ENCODE measurements around the gene ZNF346. TPM values are rescaled to one million over a fixed set of nuclear protein-coding genes. Genes with fewer than 3 reads are reported as not detected.
"Not testable (repeated sequence)": the region's sequence is repeated elsewhere in the genome, so short reads cannot be mapped to it uniquely, and the experiment has no call there.

The ZNF346 gene, protein sequence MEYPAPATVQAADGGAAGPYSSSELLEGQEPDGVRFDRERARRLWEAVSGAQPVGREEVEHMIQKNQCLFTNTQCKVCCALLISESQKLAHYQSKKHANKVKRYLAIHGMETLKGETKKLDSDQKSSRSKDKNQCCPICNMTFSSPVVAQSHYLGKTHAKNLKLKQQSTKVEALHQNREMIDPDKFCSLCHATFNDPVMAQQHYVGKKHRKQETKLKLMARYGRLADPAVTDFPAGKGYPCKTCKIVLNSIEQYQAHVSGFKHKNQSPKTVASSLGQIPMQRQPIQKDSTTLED
- 10 to 100 TPM; 22.8 to 25.7 (median 24.8) TPM for total RNA-seq
- 21.6 TPM for total RNA-seq (2013)
- 15.3 to 31.8 (median 24.8) reads per million in 29 experiments for total RNA-seq

DNA sequence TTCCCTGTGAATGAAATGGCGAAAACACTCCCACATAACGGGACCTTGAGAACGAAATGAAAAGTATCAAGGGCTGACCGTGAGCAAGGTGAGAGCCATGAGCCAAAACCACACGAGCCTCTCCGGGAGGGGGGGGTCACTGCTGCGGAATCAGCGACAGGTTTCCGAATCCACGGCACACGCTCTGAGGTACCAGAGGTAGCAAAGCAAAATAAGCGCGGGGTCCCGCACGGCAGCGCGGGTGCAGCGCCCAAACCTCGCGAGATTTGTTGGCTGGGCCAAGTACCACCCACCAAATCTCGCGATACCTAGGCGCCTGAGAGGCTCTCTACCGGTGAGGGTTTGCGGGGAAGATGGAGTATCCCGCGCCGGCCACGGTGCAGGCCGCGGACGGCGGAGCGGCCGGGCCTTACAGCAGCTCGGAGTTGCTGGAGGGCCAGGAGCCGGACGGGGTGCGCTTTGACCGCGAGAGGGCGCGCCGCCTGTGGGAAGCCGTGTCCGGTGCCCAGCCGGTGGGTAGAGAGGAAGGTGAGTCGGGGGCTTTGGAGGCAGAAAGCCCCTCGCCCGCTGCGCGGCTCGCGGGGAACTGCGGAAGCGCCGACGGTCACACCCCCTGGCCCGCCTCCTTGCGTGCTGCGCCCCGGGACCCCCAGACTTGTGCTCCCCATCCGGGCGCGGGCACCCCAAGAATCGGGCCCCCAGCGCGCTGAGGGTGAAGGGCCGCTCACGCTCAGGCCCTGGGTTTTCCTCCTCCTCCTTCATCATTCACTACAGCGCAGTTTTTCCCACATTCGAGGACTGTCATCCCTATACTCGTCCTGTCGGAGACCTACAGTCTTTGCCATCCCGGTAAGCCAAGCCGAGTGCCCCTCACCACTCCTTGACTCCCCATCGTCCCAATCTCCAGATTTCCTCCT is at the start of gene ZNF346:
ZNF346 (plus strand) TSS at position 311 of the 917 bp plus-strand sequence; CDS start at position 354, 43 bp downstream.
- Mint-ChIP-seq H3K9me3 (no peaks in the 10 kb centered on the region), H3K4me1 (peaks cover 38 to 56% (median 46%) of the 10 kb centered on the region in 3 donors), H3K27ac (peak within 1 kb of the TSS; percentile 95 to 99), H3K27me3 (no peaks in the 10 kb centered on the region), H3K36me3 (peaks cover 9% of the 10 kb centered on the region), H3K4me3 (peak within 1 kb of the TSS; percentile 93 to 99 (median 94))
- Histone ChIP-seq H3K9me3 (no peaks in the 10 kb centered on the region), H3K4me1 (ENCODE audit: control insufficient read depth in 1 of 2, extremely low read depth in 1 of 2, insufficient read depth in 2 of 2, low read length in 2 of 2) (peaks cover 5 to 27% of the 10 kb centered on the region in 2 experiments), H3K4me3 (ENCODE audit: control insufficient read depth in 1 of 2, extremely low read depth in 1 of 2, low read length in 1 of 2) (peak within 1 kb of the TSS; percentile 93 to 94), H3K27ac (ENCODE audit: low read length) (peak within 1 kb of the TSS; percentile 76), H3K27me3 (replicated peaks in 1 of 2; ENCODE audit: control insufficient read depth in 2 of 2, extremely low read depth in 1 of 2, insufficient read depth in 2 of 2, low read length in 1 of 2) (no peaks in the 10 kb centered on the region), H3K36me3 (ENCODE audit: control insufficient read depth in 2 of 2, extremely low read depth in 1 of 2, insufficient read depth in 1 of 2, low read length in 1 of 2) (peaks cover 0 to 3% of the 10 kb centered on the region in 2 donors)
- POLR2A ChIA-PET, result interaction anchor here (0.5 to 0.6 kb wide), 4 partner anchors 9 to 230 kb away, joined by 3 to 14 read pairs (median 6); no protein-coding TSS in a partner anchor
- ATAC-seq (replicated peaks in 1 of 4) (peak; percentile 96 to 98 (median 98)), DNase-seq (peak; percentile 80 to 96 (median 90))
- CTCF ChIA-PET, result interaction anchor here in 1 of 2 donors (1.0 kb wide), 1 partner anchor 17 kb away, joined by 4 read pairs; no protein-coding TSS in a partner anchor
- under 1% methylated on average over 75 of the region's 77 CpGs for WGBS (ENCODE audit: insufficient coverage)

GRCh38 chr5:176979669-176980068 is 42.8 kb upstream of the ZNF346 start:
- POLR2A ChIA-PET, result no interaction called here
- H3K36me3 Mint-ChIP-seq, result peaks cover 29% of the 10 kb centered on the region

GRCh38 chr5:176980818-176981217 is 41.7 kb upstream of the ZNF346 start:
- no peaks in the 10 kb centered on the region for H3K27me3 ChIP-seq (replicated peaks in 1 of 2; ENCODE audit: control insufficient read depth in 2 of 2, extremely low read depth in 1 of 2, insufficient read depth in 2 of 2, low read length in 1 of 2)
- Mint-ChIP-seq H3K27ac (no peak overlapping the region), H3K27me3 (no peaks in the 10 kb centered on the region), H3K4me1 (peaks cover 12 to 20% (median 15%) of the 10 kb centered on the region in 3 donors), H3K36me3 (peaks cover 23% of the 10 kb centered on the region), H3K4me3 (no peak overlapping the region), H3K9me3 (no peaks in the 10 kb centered on the region)
- ATAC-seq (replicated peaks in 1 of 4) (no peak), DNase-seq (no peak)
- H3K27ac ChIP-seq (ENCODE audit: low read length), result no peak overlapping the region
- POLR2A ChIA-PET, result no interaction called here
- peaks cover 1 to 9% of the 10 kb centered on the region in 2 experiments for H3K4me1 ChIP-seq (ENCODE audit: control insufficient read depth in 1 of 2, extremely low read depth in 1 of 2, insufficient read depth in 2 of 2, low read length in 2 of 2)
- WGBS (ENCODE audit: insufficient coverage), result no CpG with 5 or more reads among the region's 7 CpGs
- no peak overlapping the region for H3K4me3 ChIP-seq (ENCODE audit: control insufficient read depth in 1 of 2, extremely low read depth in 1 of 2, low read length in 1 of 2)
- no peaks in the 10 kb centered on the region for H3K9me3 ChIP-seq
- CTCF ChIA-PET, result no interaction called here
- H3K36me3 ChIP-seq (ENCODE audit: control insufficient read depth in 2 of 2, extremely low read depth in 1 of 2, insufficient read depth in 1 of 2, low read length in 1 of 2), result peaks cover 3 to 30% of the 10 kb centered on the region in 2 donors

More at GRCh38 chr5:176979669-176980068, 42.8 kb upstream of the ZNF346 start:
- peaks cover 3 to 38% of the 10 kb centered on the region in 2 donors for H3K36me3 ChIP-seq (ENCODE audit: control insufficient read depth in 2 of 2, extremely low read depth in 1 of 2, insufficient read depth in 1 of 2, low read length in 1 of 2)
- Mint-ChIP-seq H3K27me3 (no peaks in the 10 kb centered on the region), H3K4me1 (peaks cover 5 to 12% (median 11%) of the 10 kb centered on the region in 3 donors), H3K9me3 (no peaks in the 10 kb centered on the region), H3K4me3 (no peak overlapping the region), H3K27ac (no peak overlapping the region)
- 25% methylated on average over 1 of the region's 3 CpGs for WGBS (ENCODE audit: insufficient coverage)
- H3K27me3 ChIP-seq (replicated peaks in 1 of 2; ENCODE audit: control insufficient read depth in 2 of 2, extremely low read depth in 1 of 2, insufficient read depth in 2 of 2, low read length in 1 of 2), result no peaks in the 10 kb centered on the region
- CTCF ChIA-PET, result no interaction called here
- DNase-seq (no peak), ATAC-seq (replicated peaks in 1 of 4) (no peak)
- no peak overlapping the region for H3K27ac ChIP-seq (ENCODE audit: low read length)
- H3K4me3 ChIP-seq (ENCODE audit: control insufficient read depth in 1 of 2, extremely low read depth in 1 of 2, low read length in 1 of 2), result no peak overlapping the region
- H3K4me1 ChIP-seq (ENCODE audit: control insufficient read depth in 1 of 2, extremely low read depth in 1 of 2, insufficient read depth in 2 of 2, low read length in 2 of 2), result no peaks in the 10 kb centered on the region
- no peaks in the 10 kb centered on the region for H3K9me3 ChIP-seq

- POLR2A ChIA-PET, result not testable (repeated sequence)
Observed at GRCh38 chr5:176983112-176983511, 39.4 kb upstream of the ZNF346 start.

GRCh38 chr5:176983593-176983992 is 38.9 kb upstream of the ZNF346 start:
- H3K9me3 ChIP-seq; H3K4me3 Mint-ChIP-seq; H3K9me3 Mint-ChIP-seq; H3K4me3 ChIP-seq (ENCODE audit: control insufficient read depth in 1 of 2, extremely low read depth in 1 of 2, low read length in 1 of 2); CTCF ChIA-PET; ATAC-seq (replicated peaks in 1 of 4); DNase-seq; H3K27ac ChIP-seq (ENCODE audit: low read length); POLR2A ChIA-PET; H3K27ac Mint-ChIP-seq; H3K27me3 Mint-ChIP-seq; H3K27me3 ChIP-seq (replicated peaks in 1 of 2; ENCODE audit: control insufficient read depth in 2 of 2, extremely low read depth in 1 of 2, insufficient read depth in 2 of 2, low read length in 1 of 2): not testable (repeated sequence)
- 94% methylated on average over 15 of the region's 21 CpGs for WGBS (ENCODE audit: insufficient coverage)
- Histone ChIP-seq H3K36me3 (ENCODE audit: control insufficient read depth in 2 of 2, extremely low read depth in 1 of 2, insufficient read depth in 1 of 2, low read length in 1 of 2) (peaks cover 3 to 30% of the 10 kb centered on the region in 2 donors), H3K4me1 (ENCODE audit: control insufficient read depth in 1 of 2, extremely low read depth in 1 of 2, insufficient read depth in 2 of 2, low read length in 2 of 2) (peaks cover 7 to 30% of the 10 kb centered on the region in 2 experiments)
- Mint-ChIP-seq H3K36me3 (peaks cover 19% of the 10 kb centered on the region), H3K4me1 (peaks cover 26 to 38% (median 32%) of the 10 kb centered on the region in 3 donors)

More at GRCh38 chr5:176983112-176983511, 39.4 kb upstream of the ZNF346 start:
- Mint-ChIP-seq H3K4me1 (peaks cover 21 to 34% (median 29%) of the 10 kb centered on the region in 3 donors), H3K36me3 (peaks cover 19% of the 10 kb centered on the region)
- H3K9me3 Mint-ChIP-seq; DNase-seq; H3K27me3 ChIP-seq (replicated peaks in 1 of 2; ENCODE audit: control insufficient read depth in 2 of 2, extremely low read depth in 1 of 2, insufficient read depth in 2 of 2, low read length in 1 of 2); H3K27me3 Mint-ChIP-seq; H3K27ac ChIP-seq (ENCODE audit: low read length); H3K4me3 Mint-ChIP-seq; H3K9me3 ChIP-seq; ATAC-seq (replicated peaks in 1 of 4); H3K27ac Mint-ChIP-seq; CTCF ChIA-PET; H3K4me3 ChIP-seq (ENCODE audit: control insufficient read depth in 1 of 2, extremely low read depth in 1 of 2, low read length in 1 of 2): not testable (repeated sequence)
- peaks cover 3 to 30% of the 10 kb centered on the region in 2 donors for H3K36me3 ChIP-seq (ENCODE audit: control insufficient read depth in 2 of 2, extremely low read depth in 1 of 2, insufficient read depth in 1 of 2, low read length in 1 of 2)
- peaks cover 7 to 30% of the 10 kb centered on the region in 2 experiments for H3K4me1 ChIP-seq (ENCODE audit: control insufficient read depth in 1 of 2, extremely low read depth in 1 of 2, insufficient read depth in 2 of 2, low read length in 2 of 2)
- 80% methylated on average over 5 of the region's 13 CpGs for WGBS (ENCODE audit: insufficient coverage)

GRCh38 chr5:176984176-176984575 is 38.3 kb upstream of the ZNF346 start:
- peaks cover 32 to 40% (median 37%) of the 10 kb centered on the region in 3 donors for H3K4me1 Mint-ChIP-seq
- H3K27ac ChIP-seq (ENCODE audit: low read length); POLR2A ChIA-PET; H3K27me3 ChIP-seq (replicated peaks in 1 of 2; ENCODE audit: control insufficient read depth in 2 of 2, extremely low read depth in 1 of 2, insufficient read depth in 2 of 2, low read length in 1 of 2); H3K9me3 ChIP-seq; H3K4me3 Mint-ChIP-seq; H3K4me3 ChIP-seq (ENCODE audit: control insufficient read depth in 1 of 2, extremely low read depth in 1 of 2, low read length in 1 of 2); CTCF ChIA-PET; H3K27ac Mint-ChIP-seq; H3K9me3 Mint-ChIP-seq; ATAC-seq (replicated peaks in 1 of 4); DNase-seq; H3K27me3 Mint-ChIP-seq: not testable (repeated sequence)
- Histone ChIP-seq H3K4me1 (ENCODE audit: control insufficient read depth in 1 of 2, extremely low read depth in 1 of 2, insufficient read depth in 2 of 2, low read length in 2 of 2) (peaks cover 7 to 30% of the 10 kb centered on the region in 2 experiments), H3K36me3 (ENCODE audit: control insufficient read depth in 2 of 2, extremely low read depth in 1 of 2, insufficient read depth in 1 of 2, low read length in 1 of 2) (peaks cover 3 to 28% of the 10 kb centered on the region in 2 donors)
- WGBS (ENCODE audit: insufficient coverage), result 99% methylated on average over 25 of the region's 28 CpGs
- peaks cover 14% of the 10 kb centered on the region for H3K36me3 Mint-ChIP-seq

Data from T-cell (primary cell).